Measurements from ENCODE around the gene RNF113B.

RNF113B gene

DNA sequence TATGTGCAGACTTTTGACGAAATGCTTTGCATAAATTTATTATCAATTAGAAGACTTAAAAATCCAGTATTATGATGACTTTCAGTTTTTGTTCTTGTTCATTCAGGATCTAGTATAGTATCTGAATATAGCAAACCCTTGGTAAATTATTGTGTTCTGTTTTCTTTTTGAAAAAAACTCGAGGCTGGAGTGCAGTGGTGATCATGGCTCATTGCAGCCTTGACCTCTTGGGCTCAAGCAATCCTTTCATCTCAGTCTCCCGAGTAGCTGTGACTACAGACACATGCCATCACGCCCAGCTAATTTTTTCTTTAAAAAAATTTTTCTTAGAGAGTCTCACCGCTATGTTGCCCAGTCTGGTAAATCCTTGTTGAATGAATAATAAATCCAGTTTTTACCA lies 29.5 kb downstream of the RNF113B start:
- ChIA-PET CTCF (no interaction called here), POLR2A (no interaction called here)
- DNase-seq (ENCODE audit: extremely low spot score), result no peak
- no peak for TF ChIP-seq CTCF (IDR thresholded peaks at IDR 0.05; ENCODE audit: control extremely low read depth, extremely low read depth, low read depth, missing control alignments)

DNA sequence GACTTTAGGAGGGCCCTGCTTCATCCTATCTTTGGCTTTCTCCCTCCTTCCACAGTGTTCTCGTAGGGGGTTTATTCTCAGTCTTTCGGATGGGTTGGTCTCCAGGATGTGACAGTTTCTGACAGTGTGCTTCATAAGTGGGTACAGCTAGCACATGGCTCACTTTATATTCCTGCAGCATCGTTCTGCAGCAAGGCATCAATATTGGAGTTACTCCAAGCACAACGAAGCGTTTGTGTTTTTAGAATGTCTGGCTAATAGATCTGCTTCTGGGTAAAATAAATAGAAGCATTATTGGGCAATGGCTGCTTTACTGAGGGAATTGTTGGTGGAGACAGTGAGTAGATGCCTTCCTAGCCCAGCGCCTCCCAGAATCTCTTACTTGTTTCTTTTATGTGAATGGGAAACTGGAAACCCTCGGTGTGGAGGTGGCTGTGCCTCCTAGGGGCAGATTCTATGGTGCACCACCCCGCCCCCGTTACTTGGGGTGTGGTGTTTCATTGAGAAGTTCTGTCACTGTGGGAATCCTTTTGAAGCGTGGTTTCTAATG lies 32.2 kb downstream of the RNF113B start:
- no peak for DNase-seq (ENCODE audit: extremely low spot score)
- no peak for TF ChIP-seq CTCF (IDR thresholded peaks at IDR 0.05; ENCODE audit: control extremely low read depth, extremely low read depth, low read depth, missing control alignments)
- POLR2A ChIA-PET, result no interaction called here
- CTCF ChIA-PET, result no interaction called here

DNA sequence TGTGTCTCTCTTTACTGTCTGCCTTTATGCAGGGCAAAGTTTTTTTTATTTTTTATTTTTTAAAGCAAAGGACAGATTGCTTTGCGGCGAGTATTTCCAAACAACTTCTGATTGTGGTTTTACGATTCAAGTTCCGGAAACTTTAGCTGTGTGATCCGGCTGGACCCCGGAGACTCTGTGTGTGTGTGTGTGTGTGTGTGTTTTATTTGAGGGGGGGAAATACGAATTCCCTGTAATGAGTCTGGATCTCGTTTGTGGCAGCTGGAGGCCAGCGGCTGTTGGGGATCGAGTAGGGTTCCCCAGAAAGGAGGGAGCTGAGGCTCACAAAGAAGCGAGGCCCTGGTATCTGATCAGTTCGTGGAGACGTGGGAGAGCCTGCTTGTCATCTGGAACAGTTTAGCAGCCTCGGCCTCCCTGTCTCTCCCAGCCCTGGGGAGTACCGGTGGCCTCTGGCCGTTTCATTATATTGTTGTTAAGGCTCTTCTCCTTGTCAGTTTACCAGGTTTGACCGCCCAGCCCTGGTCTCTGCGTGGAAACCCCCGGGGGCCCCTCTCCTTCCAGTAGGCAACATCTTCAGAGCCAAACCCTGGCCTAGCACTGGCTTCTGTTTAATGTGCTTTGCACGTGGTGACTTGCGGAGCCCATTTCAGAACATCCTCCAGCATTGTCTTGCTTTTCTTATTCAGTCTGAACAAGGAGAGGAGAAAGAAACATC lies 32.9 kb downstream of the RNF113B start:
- no peak for TF ChIP-seq CTCF (IDR thresholded peaks at IDR 0.05; ENCODE audit: control extremely low read depth, extremely low read depth, low read depth, missing control alignments)
- DNase-seq (ENCODE audit: extremely low spot score), result no peak
- CTCF ChIA-PET, result no interaction called here
- POLR2A ChIA-PET, result no interaction called here

GRCh38 chr13:98143601-98144026 lies 33.5 kb downstream of the RNF113B start:
- no peak for DNase-seq (ENCODE audit: extremely low spot score)
- ChIA-PET CTCF (no interaction called here), POLR2A (no interaction called here)
- TF ChIP-seq CTCF (IDR thresholded peaks at IDR 0.05; ENCODE audit: control extremely low read depth, extremely low read depth, low read depth, missing control alignments), result no peak

GRCh38 chr13:98143157-98143553 lies 33.9 kb downstream of the RNF113B start:
- POLR2A ChIA-PET, result no interaction called here

GRCh38 chr13:98142380-98143156 lies 34.5 kb downstream of the RNF113B start, which contains the start of gene FARP1:
Gene FARP1, plus strand, starts transcription at chr13:98143094. Its CDS starts 70,149 bp downstream, at chr13:98213243.
- POLR2A ChIA-PET, result no interaction called here
- TF ChIP-seq CTCF (IDR thresholded peaks at IDR 0.05; ENCODE audit: control extremely low read depth, extremely low read depth, low read depth, missing control alignments), result peak; percentile 36
- DNase-seq (ENCODE audit: extremely low spot score), result peak; percentile 65
- CTCF ChIA-PET, result no interaction called here

More at GRCh38 chr13:98143157-98143553, 33.9 kb downstream of the RNF113B start:
- DNase-seq (ENCODE audit: extremely low spot score), result no peak
- CTCF ChIA-PET, result no interaction called here
- no peak for TF ChIP-seq CTCF (IDR thresholded peaks at IDR 0.05; ENCODE audit: control extremely low read depth, extremely low read depth, low read depth, missing control alignments)
